Astrocyte (in vitro differentiated cells and primary cell): ENCODE measurements around the gene EPHB4. TPM values are rescaled to one million over a fixed set of nuclear protein-coding genes. Genes with fewer than 3 reads are reported as not detected.

ENCODE experiments used
- DNase-seq: peaks from one replicate; pipeline ENCODE4 v3.0.0-alpha.2; 2010; ENCODE audit warnings: low read depth
- FAIRE-seq: peaks from 2 replicates; lab custom pipeline; 2011; peaks lifted over from hg19 to GRCh38; lab: Jason Lieb, UNC
- H2AFZ ChIP-seq: 2 replicates; pipeline ENCODE4 v1.6.0; 2012; ENCODE audit warnings: low read depth, low read length, inconsistent platforms
- H3K27ac ChIP-seq: 2 replicates; pipeline ENCODE4 v1.5.1; 2011; ENCODE audit warnings: low read depth, low read length, inconsistent platforms
- H3K27me3 ChIP-seq: 2 replicates; pipeline ENCODE4 v1.6.0; 2011; ENCODE audit warnings: low read length, inconsistent platforms; ENCODE audit not compliant: insufficient read depth
- H3K36me3 ChIP-seq: 2 replicates; pipeline ENCODE4 v1.5.1; 2011; ENCODE audit warnings: low read length, inconsistent platforms; ENCODE audit not compliant: insufficient read depth
- H3K4me1 ChIP-seq: 2 replicates; pipeline ENCODE4 v1.5.1; 2011; ENCODE audit warnings: low read length, inconsistent platforms; ENCODE audit not compliant: insufficient read depth
- H3K4me2 ChIP-seq: 2 replicates; pipeline ENCODE4 v1.6.0; 2012; ENCODE audit warnings: low read length, inconsistent platforms
- H3K4me3 ChIP-seq: 2 replicates; pipeline ENCODE4 v1.5.1; 2011; ENCODE audit warnings: low read depth, mild to moderate bottlenecking, low read length, inconsistent platforms; ENCODE audit not compliant: insufficient read depth
- H3K79me2 ChIP-seq: 2 replicates; pipeline ENCODE4 v1.6.0; 2012; ENCODE audit warnings: mild to moderate bottlenecking, low read length, inconsistent platforms; ENCODE audit not compliant: insufficient read depth
- H3K9ac ChIP-seq: 2 replicates; pipeline ENCODE4 v1.6.0; 2012; ENCODE audit warnings: mild to moderate bottlenecking, low read length, inconsistent platforms
- H3K9me3 ChIP-seq: 2 replicates; pipeline ENCODE4 v1.5.1; 2012; ENCODE audit warnings: low read depth, mild to moderate bottlenecking, low read length, inconsistent platforms; ENCODE audit not compliant: insufficient read depth
- H4K20me1 ChIP-seq: 2 replicates; pipeline ENCODE4 v1.6.0; 2012; ENCODE audit warnings: low read length, inconsistent platforms; ENCODE audit not compliant: insufficient read depth
- H3K27ac Mint-ChIP-seq: one replicate; pipeline ENCODE4 v1.8.0; 2021; ENCODE audit warnings: mild to moderate bottlenecking, mixed read lengths; ENCODE audit not compliant: unreplicated experiment
- H3K27me3 Mint-ChIP-seq: one replicate; pipeline ENCODE4 v1.8.0; 2021; ENCODE audit warnings: low read depth, mixed read lengths; ENCODE audit not compliant: unreplicated experiment
- H3K36me3 Mint-ChIP-seq: one replicate; pipeline ENCODE4 v1.8.0; 2021; ENCODE audit warnings: low read depth, mixed read lengths; ENCODE audit not compliant: unreplicated experiment
- H3K4me1 Mint-ChIP-seq: one replicate; pipeline ENCODE4 v1.8.0; 2021; ENCODE audit warnings: low read depth, mixed read lengths; ENCODE audit not compliant: unreplicated experiment
- H3K4me3 Mint-ChIP-seq: one replicate; pipeline ENCODE4 v1.8.0; 2021; ENCODE audit warnings: mild to moderate bottlenecking, moderate library complexity, mixed read lengths; ENCODE audit not compliant: unreplicated experiment
- H3K9me3 Mint-ChIP-seq: one replicate; pipeline ENCODE4 v1.8.0; 2021; ENCODE audit warnings: mild to moderate bottlenecking, mixed read lengths; ENCODE audit not compliant: unreplicated experiment
- CTCF ChIP-seq: IDR thresholded peaks from 2 replicates; pipeline ENCODE4 v1.5.1; 2011; ENCODE audit warnings: low read depth, mild to moderate bottlenecking, inconsistent platforms, low read length, moderate library complexity; ENCODE audit not compliant: insufficient read depth
- EZH2 ChIP-seq: IDR thresholded peaks from 2 replicates; pipeline ENCODE4 v1.6.1; 2012; ENCODE audit warnings: mild to moderate bottlenecking, low read length, inconsistent platforms; ENCODE audit not compliant: insufficient read depth
- total RNA-seq: library from RNA; stranded (reverse); gene quantifications from 2 replicates; pipeline ENCODE4 v1.2.1, GENCODE V29; 2021

Gene EPHB4
- total RNA-seq, 1 donor from 2014 or later, result 73.6 TPM

- Mint-ChIP-seq H3K27ac (no peak overlapping the region), H3K27me3 (peaks cover 31% of the 10 kb centered on the region), H3K36me3 (no peaks in the 10 kb centered on the region), H3K4me1 (no peaks in the 10 kb centered on the region), H3K9me3 (no peaks in the 10 kb centered on the region), H3K4me3 (no peak overlapping the region)
- H3K27me3 ChIP-seq, result peaks cover 3% of the 10 kb centered on the region
- no peaks in the 10 kb centered on the region for H3K79me2 ChIP-seq
- no peak for FAIRE-seq
- no peaks in the 10 kb centered on the region for H3K4me1 ChIP-seq
- no peaks in the 10 kb centered on the region for H4K20me1 ChIP-seq
- no peak for DNase-seq
- TF ChIP-seq EZH2 (no peak), CTCF (no peak)
- no peaks in the 10 kb centered on the region for H3K36me3 ChIP-seq
- H2AFZ ChIP-seq, result no peak overlapping the region
- no peak overlapping the region for H3K27ac ChIP-seq
- no peaks in the 10 kb centered on the region for H3K9me3 ChIP-seq
- H3K9ac ChIP-seq, result no peak overlapping the region
- no peak overlapping the region for H3K4me3 ChIP-seq
- H3K4me2 ChIP-seq, result no peak overlapping the region
Measured at GRCh38 chr7:100785878-100786277, 41.4 kb downstream of the EPHB4 start.

GRCh38 chr7:100783804-100784203, 43.5 kb downstream of the EPHB4 start:
- Histone ChIP-seq H3K9me3 (no peaks in the 10 kb centered on the region), H3K27ac (no peak overlapping the region), H4K20me1 (no peaks in the 10 kb centered on the region), H3K36me3 (no peaks in the 10 kb centered on the region), H3K4me1 (no peaks in the 10 kb centered on the region), H3K4me3 (no peak overlapping the region), H2AFZ (no peak overlapping the region), H3K27me3 (peaks cover 3% of the 10 kb centered on the region), H3K9ac (no peak overlapping the region), H3K4me2 (no peak overlapping the region), H3K79me2 (no peaks in the 10 kb centered on the region)
- Mint-ChIP-seq H3K9me3 (no peaks in the 10 kb centered on the region), H3K27ac (no peak overlapping the region), H3K27me3 (peaks cover 25% of the 10 kb centered on the region), H3K4me3 (no peak overlapping the region), H3K36me3 (no peaks in the 10 kb centered on the region), H3K4me1 (no peaks in the 10 kb centered on the region)
- TF ChIP-seq EZH2 (no peak), CTCF (no peak)
- FAIRE-seq (no peak), DNase-seq (no peak)

- no peak overlapping the region for H3K27ac Mint-ChIP-seq
- no peak overlapping the region for H3K4me3 Mint-ChIP-seq
- Histone ChIP-seq H2AFZ (no peak overlapping the region), H3K9ac (no peak overlapping the region), H3K27ac (no peak overlapping the region), H4K20me1 (no peaks in the 10 kb centered on the region), H3K4me2 (no peak overlapping the region), H3K36me3 (no peaks in the 10 kb centered on the region), H3K79me2 (no peaks in the 10 kb centered on the region), H3K27me3 (peaks cover 3% of the 10 kb centered on the region), H3K4me3 (no peak overlapping the region), H3K9me3 (no peaks in the 10 kb centered on the region), H3K4me1 (no peaks in the 10 kb centered on the region)
- no peak for DNase-seq
- FAIRE-seq, result no peak
- no peaks in the 10 kb centered on the region for H3K9me3 Mint-ChIP-seq
- H3K27me3 Mint-ChIP-seq, result peaks cover 19% of the 10 kb centered on the region
- H3K36me3 Mint-ChIP-seq, result no peaks in the 10 kb centered on the region
- H3K4me1 Mint-ChIP-seq, result no peaks in the 10 kb centered on the region
- TF ChIP-seq EZH2 (no peak), CTCF (no peak)
Measured at GRCh38 chr7:100781255-100781654, 46.1 kb downstream of the EPHB4 start.
